ENCODE data around the gene LHFPL4.

LHFPL4 gene

GRCh38 chr3:9542182-9542581 lies 11.4 kb downstream of the LHFPL4 start:
- TF ChIP-seq, protein P1, sequence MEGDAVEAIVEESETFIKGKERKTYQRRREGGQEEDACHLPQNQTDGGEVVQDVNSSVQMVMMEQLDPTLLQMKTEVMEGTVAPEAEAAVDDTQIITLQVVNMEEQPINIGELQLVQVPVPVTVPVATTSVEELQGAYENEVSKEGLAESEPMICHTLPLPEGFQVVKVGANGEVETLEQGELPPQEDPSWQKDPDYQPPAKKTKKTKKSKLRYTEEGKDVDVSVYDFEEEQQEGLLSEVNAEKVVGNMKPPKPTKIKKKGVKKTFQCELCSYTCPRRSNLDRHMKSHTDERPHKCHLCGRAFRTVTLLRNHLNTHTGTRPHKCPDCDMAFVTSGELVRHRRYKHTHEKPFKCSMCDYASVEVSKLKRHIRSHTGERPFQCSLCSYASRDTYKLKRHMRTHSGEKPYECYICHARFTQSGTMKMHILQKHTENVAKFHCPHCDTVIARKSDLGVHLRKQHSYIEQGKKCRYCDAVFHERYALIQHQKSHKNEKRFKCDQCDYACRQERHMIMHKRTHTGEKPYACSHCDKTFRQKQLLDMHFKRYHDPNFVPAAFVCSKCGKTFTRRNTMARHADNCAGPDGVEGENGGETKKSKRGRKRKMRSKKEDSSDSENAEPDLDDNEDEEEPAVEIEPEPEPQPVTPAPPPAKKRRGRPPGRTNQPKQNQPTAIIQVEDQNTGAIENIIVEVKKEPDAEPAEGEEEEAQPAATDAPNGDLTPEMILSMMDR (IDR thresholded peaks at IDR 0.05; ENCODE audit: insufficient read depth, low read depth, low read length, missing control alignments) = no peak

GRCh38 chr3:9536212-9536611 lies 17.4 kb downstream of the LHFPL4 start:
- TF ChIP-seq, protein P1 (IDR thresholded peaks at IDR 0.05; ENCODE audit: insufficient read depth, low read depth, low read length, missing control alignments) = no peak
- no peak overlapping the region for H3K4me3 ChIP-seq (ENCODE audit: low read length)
- DNase-seq (ENCODE audit: low read depth) = no peak

More at GRCh38 chr3:9542182-9542581, 11.4 kb downstream of the LHFPL4 start:
- DNase-seq (ENCODE audit: low read depth) = no peak
- H3K4me3 ChIP-seq (ENCODE audit: low read length) = no peak overlapping the region

GRCh38 chr3:9534429-9534828 lies 19.2 kb downstream of the LHFPL4 start:
- DNase-seq (ENCODE audit: low read depth) = no peak

GRCh38 chr3:9525078-9525477 lies 28.5 kb downstream of the LHFPL4 start:
- TF ChIP-seq, protein P1 (IDR thresholded peaks at IDR 0.05; ENCODE audit: insufficient read depth, low read depth, low read length, missing control alignments) = no peak
- DNase-seq (ENCODE audit: low read depth) = no peak
- H3K4me3 ChIP-seq (ENCODE audit: low read length) = no peak overlapping the region

More at GRCh38 chr3:9534429-9534828, 19.2 kb downstream of the LHFPL4 start:
- TF ChIP-seq, protein P1 (IDR thresholded peaks at IDR 0.05; ENCODE audit: insufficient read depth, low read depth, low read length, missing control alignments) = no peak
- no peak overlapping the region for H3K4me3 ChIP-seq (ENCODE audit: low read length)

GRCh38 chr3:9514956-9515355 lies 38.7 kb downstream of the LHFPL4 start:
- DNase-seq (ENCODE audit: low read depth) = no peak
- H3K4me3 ChIP-seq (ENCODE audit: low read length) = no peak overlapping the region
- TF ChIP-seq, protein P1 (IDR thresholded peaks at IDR 0.05; ENCODE audit: insufficient read depth, low read depth, low read length, missing control alignments) = no peak

DNA sequence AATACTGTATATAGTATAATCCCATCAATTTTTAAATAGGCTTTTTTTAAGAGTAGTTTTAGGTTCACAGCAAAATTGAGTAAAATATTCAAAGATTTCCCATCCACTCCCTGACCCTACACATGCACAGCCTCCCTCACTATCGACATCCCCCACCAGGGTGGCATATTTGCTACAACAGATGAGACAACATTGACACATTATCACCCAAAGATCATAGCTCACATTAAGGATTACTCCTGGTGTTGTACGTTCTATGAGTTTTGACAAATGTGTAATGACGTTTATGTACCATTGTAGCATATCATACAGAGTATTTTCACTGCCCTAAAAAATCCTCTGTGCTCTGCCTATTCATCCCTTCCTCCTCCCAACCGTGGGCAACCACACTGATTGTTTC lies 39.3 kb downstream of the LHFPL4 start:
- H3K4me3 ChIP-seq (ENCODE audit: low read length) = no peak overlapping the region
- no peak for DNase-seq (ENCODE audit: low read depth)
- TF ChIP-seq, protein P1 (IDR thresholded peaks at IDR 0.05; ENCODE audit: insufficient read depth, low read depth, low read length, missing control alignments) = no peak

DNA sequence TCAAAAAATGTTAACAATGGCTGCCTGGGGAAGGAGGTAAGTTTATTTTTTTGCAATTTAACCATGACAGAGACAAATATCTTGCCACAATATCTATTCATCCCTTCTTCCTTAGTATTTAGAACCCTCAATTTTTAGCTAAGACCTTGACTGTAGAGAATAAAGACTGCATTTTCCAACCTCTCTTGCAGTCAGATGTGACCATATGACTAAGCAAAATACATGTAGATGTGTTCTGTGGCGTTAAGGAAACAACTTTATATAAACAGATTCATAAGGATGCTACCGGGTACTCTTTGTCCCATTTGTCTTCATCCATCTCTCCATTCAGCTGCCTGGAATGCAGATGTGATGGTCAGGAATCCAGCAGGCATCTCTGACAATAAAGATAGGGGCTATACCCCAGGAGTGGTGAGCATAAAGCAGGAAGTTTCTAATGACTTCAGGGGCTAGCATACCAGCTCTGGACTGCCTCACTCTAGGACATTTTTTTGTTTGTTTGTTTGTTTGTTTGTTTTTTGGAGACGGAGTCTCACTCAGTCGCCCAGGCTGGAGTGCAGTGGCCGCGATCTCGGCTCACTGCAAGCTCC lies 41.1 kb downstream of the LHFPL4 start:
- DNase-seq (ENCODE audit: low read depth) = no peak
- TF ChIP-seq, protein P1 (IDR thresholded peaks at IDR 0.05; ENCODE audit: insufficient read depth, low read depth, low read length, missing control alignments) = no peak
- no peak overlapping the region for H3K4me3 ChIP-seq (ENCODE audit: low read length)
